A549 (cell line): ENCODE data around the gene TMEM250.
A peak's percentile ranks its signal among the peaks of the same experiment; 100 is the strongest.

Experiments
- EP300 ChIP-seq, 2 experiments: fragments of >200 bp; sonication (Bioruptor Twin); formaldehyde crosslinking; IDR thresholded peaks; 2 replicates in 1 of 2; 3 replicates in 1 of 2; pipeline ENCODE4 v1.6.1; 2016 to 2017
- PHF8 ChIP-seq: fragments of 200-600 bp; sonication (generic); IDR thresholded peaks from 2 replicates; pipeline ENCODE4 v1.6.1; 2016; ENCODE audit warnings: low read depth, mild to moderate bottlenecking, antibody characterized with exemption, moderate library complexity, borderline replicate concordance
- POLR2AphosphoS2 ChIP-seq: conservative IDR thresholded peaks from 2 replicates; pipeline ENCODE4 v1.6.1; 2012; ENCODE audit warnings: low read length, improper control_type of control experiment, inconsistent platforms
- RAD21 ChIP-seq, 2 experiments: fragments of >200 bp in 1 of 2; sonication (Bioruptor Twin) in 1 of 2; formaldehyde crosslinking in 1 of 2; IDR thresholded peaks in 1 of 2; conservative IDR thresholded peaks in 1 of 2; 2 replicates in 1 of 2; 3 replicates in 1 of 2; pipeline ENCODE4 v1.6.1; 2012 to 2018; ENCODE audit warnings: inconsistent platforms in 1 of 2
- RCOR1 ChIP-seq: fragments of 150-350 bp; IDR thresholded peaks from 2 replicates; pipeline ENCODE4 v1.6.1; 2014; ENCODE audit warnings: antibody characterized with exemption, low read length, low read depth
- TF ChIP-seq, protein P1 (sequence below): fragments of 200-600 bp; sonication (generic); IDR thresholded peaks from 2 replicates; pipeline ENCODE4 v1.6.1; 2016; ENCODE audit warnings: antibody characterized with exemption, mild to moderate bottlenecking, moderate library complexity
- TF ChIP-seq, protein P2 (sequence below): fragments of >200 bp; sonication (Bioruptor Twin); formaldehyde crosslinking; IDR thresholded peaks from 3 replicates; pipeline ENCODE4 v1.5.1; 2016

DNA sequence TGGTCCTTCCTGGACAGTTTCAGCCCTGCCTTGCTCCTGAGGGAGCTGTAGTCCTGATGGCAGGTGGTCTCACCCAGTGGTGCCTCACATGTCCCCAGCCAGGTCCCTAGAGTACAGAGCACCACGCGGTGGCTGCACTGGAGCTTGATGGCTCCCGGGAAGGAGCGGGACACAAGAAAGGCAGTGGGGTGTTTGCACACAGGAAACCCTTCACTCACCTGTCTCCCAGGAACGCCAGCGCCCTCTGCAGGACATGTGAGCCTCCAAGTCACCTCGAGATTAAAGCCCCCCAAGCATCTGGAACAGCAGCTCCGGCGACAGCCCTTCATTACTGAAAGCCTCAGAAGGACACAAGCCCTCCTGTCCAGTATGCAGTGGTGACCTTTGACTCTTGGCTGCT is 19.9 kb upstream of the TMEM250 start:
- TF ChIP-seq PHF8 (no peak), RAD21 (conservative IDR thresholded peaks at IDR 0.05 in 1 of 2, IDR thresholded peaks at IDR 0.05 in 1 of 2) (peak in 1 of 2 experiments; percentile 44; a peak in 1 of 5 replicates), EP300 (IDR thresholded peaks at IDR 0.05) (no peak), POLR2AphosphoS2 (no peak), RCOR1 (no peak)
- TF ChIP-seq, protein P1, sequence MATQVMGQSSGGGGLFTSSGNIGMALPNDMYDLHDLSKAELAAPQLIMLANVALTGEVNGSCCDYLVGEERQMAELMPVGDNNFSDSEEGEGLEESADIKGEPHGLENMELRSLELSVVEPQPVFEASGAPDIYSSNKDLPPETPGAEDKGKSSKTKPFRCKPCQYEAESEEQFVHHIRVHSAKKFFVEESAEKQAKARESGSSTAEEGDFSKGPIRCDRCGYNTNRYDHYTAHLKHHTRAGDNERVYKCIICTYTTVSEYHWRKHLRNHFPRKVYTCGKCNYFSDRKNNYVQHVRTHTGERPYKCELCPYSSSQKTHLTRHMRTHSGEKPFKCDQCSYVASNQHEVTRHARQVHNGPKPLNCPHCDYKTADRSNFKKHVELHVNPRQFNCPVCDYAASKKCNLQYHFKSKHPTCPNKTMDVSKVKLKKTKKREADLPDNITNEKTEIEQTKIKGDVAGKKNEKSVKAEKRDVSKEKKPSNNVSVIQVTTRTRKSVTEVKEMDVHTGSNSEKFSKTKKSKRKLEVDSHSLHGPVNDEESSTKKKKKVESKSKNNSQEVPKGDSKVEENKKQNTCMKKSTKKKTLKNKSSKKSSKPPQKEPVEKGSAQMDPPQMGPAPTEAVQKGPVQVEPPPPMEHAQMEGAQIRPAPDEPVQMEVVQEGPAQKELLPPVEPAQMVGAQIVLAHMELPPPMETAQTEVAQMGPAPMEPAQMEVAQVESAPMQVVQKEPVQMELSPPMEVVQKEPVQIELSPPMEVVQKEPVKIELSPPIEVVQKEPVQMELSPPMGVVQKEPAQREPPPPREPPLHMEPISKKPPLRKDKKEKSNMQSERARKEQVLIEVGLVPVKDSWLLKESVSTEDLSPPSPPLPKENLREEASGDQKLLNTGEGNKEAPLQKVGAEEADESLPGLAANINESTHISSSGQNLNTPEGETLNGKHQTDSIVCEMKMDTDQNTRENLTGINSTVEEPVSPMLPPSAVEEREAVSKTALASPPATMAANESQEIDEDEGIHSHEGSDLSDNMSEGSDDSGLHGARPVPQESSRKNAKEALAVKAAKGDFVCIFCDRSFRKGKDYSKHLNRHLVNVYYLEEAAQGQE = no peak
- TF ChIP-seq, protein P2, sequence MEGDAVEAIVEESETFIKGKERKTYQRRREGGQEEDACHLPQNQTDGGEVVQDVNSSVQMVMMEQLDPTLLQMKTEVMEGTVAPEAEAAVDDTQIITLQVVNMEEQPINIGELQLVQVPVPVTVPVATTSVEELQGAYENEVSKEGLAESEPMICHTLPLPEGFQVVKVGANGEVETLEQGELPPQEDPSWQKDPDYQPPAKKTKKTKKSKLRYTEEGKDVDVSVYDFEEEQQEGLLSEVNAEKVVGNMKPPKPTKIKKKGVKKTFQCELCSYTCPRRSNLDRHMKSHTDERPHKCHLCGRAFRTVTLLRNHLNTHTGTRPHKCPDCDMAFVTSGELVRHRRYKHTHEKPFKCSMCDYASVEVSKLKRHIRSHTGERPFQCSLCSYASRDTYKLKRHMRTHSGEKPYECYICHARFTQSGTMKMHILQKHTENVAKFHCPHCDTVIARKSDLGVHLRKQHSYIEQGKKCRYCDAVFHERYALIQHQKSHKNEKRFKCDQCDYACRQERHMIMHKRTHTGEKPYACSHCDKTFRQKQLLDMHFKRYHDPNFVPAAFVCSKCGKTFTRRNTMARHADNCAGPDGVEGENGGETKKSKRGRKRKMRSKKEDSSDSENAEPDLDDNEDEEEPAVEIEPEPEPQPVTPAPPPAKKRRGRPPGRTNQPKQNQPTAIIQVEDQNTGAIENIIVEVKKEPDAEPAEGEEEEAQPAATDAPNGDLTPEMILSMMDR = peak; percentile 29; the same call in 1 of the 3 replicates
